RWPE2 (cell line): ENCODE data around the gene CCDC24.

Experiments used
- ATAC-seq: fragments of 200-7000 bp; cut with Tn5 transposase; 3 replicates; pipeline ENCODE4 v1.9.1; 2021; ENCODE audit warnings: low read depth
- DNase-seq: peaks from one replicate; pipeline ENCODE4 v3.0.0-alpha.2; 2020; ENCODE audit warnings: low spot score
- H3K27ac ChIP-seq: fragments of 450-650 bp; 2 replicates; pipeline ENCODE4 v1.5.1; 2017; ENCODE audit warnings: mild to moderate bottlenecking; ENCODE audit not compliant: poor library complexity, severe bottlenecking
- H3K27me3 ChIP-seq: fragments of 250-450 bp; sonication (Bioruptor Pico); 2 replicates; pipeline ENCODE4 v1.5.1; 2021; ENCODE audit warnings: mild to moderate bottlenecking, moderate library complexity; ENCODE audit not compliant: insufficient read depth, poor library complexity, severe bottlenecking
- H3K36me3 ChIP-seq: fragments of 250-450 bp; sonication (Bioruptor Pico); 2 replicates; pipeline ENCODE4 v1.5.1; 2020; ENCODE audit warnings: low read depth, mild to moderate bottlenecking, moderate library complexity
- H3K4me1 ChIP-seq: fragments of 250-450 bp; sonication (Bioruptor Pico); 2 replicates; pipeline ENCODE4 v1.5.1; 2021; ENCODE audit warnings: mild to moderate bottlenecking, moderate library complexity; ENCODE audit not compliant: insufficient read depth, poor library complexity, severe bottlenecking
- H3K4me3 ChIP-seq: fragments of 250-450 bp; sonication (Bioruptor Pico); 2 replicates; pipeline ENCODE4 v1.5.1; 2021; ENCODE audit warnings: mild to moderate bottlenecking, moderate library complexity; ENCODE audit not compliant: severe bottlenecking
- H3K9me3 ChIP-seq: fragments of 250-450 bp; sonication (Bioruptor Pico); 2 replicates; pipeline ENCODE4 v1.5.1; 2021; ENCODE audit warnings: mild to moderate bottlenecking, moderate library complexity; ENCODE audit not compliant: severe bottlenecking
- TF ChIP-seq, protein P1 (sequence below): fragments of 450-650 bp; IDR thresholded peaks from one replicate; pipeline ENCODE4 v1.5.1; 2017; ENCODE audit warnings: mild to moderate bottlenecking, moderate library complexity; ENCODE audit not compliant: poor library complexity, severe bottlenecking

CCDC24 gene

DNA sequence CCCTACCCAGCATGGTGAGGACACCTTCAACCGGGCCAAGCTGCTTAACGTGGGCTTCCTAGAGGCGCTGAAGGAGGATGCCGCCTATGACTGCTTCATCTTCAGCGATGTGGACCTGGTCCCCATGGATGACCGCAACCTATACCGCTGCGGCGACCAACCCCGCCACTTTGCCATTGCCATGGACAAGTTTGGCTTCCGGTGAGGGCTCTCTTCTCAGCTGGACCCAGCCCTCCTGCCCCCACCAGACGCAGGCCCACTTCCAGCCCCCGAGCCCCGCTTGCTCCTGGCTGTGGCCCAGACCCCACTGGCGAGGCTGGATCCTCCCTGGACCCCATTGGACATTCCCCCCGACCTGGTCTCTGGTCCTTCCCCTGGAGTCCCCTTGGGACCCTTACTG, 6.5 kb upstream of the CCDC24 start:
- H3K9me3 ChIP-seq: no peaks in the 10 kb centered on the region
- DNase-seq (no peak), ATAC-seq (no peak)
- H3K27ac ChIP-seq: no peak overlapping the region
- no peaks in the 10 kb centered on the region for H3K27me3 ChIP-seq
- peaks cover 10% of the 10 kb centered on the region for H3K4me1 ChIP-seq
- H3K36me3 ChIP-seq: peaks cover 46% of the 10 kb centered on the region
- no peak overlapping the region for H3K4me3 ChIP-seq
- TF ChIP-seq, protein P1, sequence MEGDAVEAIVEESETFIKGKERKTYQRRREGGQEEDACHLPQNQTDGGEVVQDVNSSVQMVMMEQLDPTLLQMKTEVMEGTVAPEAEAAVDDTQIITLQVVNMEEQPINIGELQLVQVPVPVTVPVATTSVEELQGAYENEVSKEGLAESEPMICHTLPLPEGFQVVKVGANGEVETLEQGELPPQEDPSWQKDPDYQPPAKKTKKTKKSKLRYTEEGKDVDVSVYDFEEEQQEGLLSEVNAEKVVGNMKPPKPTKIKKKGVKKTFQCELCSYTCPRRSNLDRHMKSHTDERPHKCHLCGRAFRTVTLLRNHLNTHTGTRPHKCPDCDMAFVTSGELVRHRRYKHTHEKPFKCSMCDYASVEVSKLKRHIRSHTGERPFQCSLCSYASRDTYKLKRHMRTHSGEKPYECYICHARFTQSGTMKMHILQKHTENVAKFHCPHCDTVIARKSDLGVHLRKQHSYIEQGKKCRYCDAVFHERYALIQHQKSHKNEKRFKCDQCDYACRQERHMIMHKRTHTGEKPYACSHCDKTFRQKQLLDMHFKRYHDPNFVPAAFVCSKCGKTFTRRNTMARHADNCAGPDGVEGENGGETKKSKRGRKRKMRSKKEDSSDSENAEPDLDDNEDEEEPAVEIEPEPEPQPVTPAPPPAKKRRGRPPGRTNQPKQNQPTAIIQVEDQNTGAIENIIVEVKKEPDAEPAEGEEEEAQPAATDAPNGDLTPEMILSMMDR: no peak

DNA sequence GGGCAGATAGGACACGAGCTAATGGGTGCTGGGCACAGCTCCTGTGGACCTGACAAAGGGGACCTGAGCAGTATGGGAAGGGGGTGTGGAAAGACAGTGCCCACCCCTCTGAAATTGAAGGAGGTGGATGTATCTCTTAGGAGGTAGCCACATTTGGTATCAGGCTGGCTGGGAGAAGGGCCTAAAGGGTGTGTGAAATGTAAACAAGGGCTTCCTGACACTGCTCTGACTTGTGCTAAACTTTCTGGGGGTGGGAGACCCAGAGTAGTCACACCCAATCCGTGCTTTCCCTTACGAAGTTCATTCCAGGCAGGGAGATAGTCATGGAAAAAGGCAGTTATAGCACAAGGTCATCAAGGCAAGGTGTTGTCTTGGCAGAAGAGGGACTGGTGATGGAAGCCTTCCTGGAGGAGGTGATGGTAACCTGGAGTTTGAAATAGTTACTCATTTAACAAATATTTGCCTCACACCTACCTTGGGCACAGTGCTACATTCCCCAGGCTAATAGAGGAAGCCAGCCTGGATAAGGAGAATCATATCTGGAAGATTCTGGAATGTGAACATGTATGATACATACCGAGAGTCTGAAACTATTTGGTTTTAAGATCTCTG, 5.3 kb upstream of the CCDC24 start:
- peak; percentile 20; the same call in 1 of the 3 replicates for ATAC-seq

DNA sequence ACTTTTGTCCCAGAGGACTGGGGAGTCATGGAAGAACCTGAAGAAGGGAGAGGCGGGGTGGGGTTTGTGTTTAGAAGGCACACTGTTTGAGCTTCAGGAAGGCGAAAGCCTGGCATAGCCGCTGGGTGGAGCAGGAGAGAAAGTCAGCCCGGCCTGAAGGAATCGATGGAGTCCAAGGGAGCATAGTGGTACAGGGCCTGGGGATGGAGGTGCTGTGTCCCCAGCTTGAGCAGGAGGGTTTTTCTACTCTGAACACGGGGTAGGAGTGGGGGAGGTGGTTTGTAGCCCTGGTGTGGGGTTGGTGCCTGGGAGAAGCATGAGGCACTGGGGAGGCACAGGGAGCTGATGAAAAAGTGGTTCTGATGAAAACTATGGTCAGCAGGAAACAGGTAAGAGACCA, 4.7 kb upstream of the CCDC24 start:
- H3K36me3 ChIP-seq: peaks cover 40% of the 10 kb centered on the region
- H3K4me1 ChIP-seq: no peaks in the 10 kb centered on the region
- H3K27me3 ChIP-seq: no peaks in the 10 kb centered on the region
- ATAC-seq: no peak
- H3K9me3 ChIP-seq: no peaks in the 10 kb centered on the region
- peak overlapping the region; percentile 2 for H3K27ac ChIP-seq
- H3K4me3 ChIP-seq: no peak overlapping the region
- TF ChIP-seq, protein P1: no peak
- no peak for DNase-seq

More for the DNA sequence above, 5.3 kb upstream of the CCDC24 start:
- peaks cover 46% of the 10 kb centered on the region for H3K36me3 ChIP-seq
- TF ChIP-seq, protein P1: no peak
- H3K27me3 ChIP-seq: no peaks in the 10 kb centered on the region
- no peak overlapping the region for H3K4me3 ChIP-seq
- peaks cover 5% of the 10 kb centered on the region for H3K4me1 ChIP-seq
- DNase-seq: no peak
- H3K9me3 ChIP-seq: no peaks in the 10 kb centered on the region
- no peak overlapping the region for H3K27ac ChIP-seq

DNA sequence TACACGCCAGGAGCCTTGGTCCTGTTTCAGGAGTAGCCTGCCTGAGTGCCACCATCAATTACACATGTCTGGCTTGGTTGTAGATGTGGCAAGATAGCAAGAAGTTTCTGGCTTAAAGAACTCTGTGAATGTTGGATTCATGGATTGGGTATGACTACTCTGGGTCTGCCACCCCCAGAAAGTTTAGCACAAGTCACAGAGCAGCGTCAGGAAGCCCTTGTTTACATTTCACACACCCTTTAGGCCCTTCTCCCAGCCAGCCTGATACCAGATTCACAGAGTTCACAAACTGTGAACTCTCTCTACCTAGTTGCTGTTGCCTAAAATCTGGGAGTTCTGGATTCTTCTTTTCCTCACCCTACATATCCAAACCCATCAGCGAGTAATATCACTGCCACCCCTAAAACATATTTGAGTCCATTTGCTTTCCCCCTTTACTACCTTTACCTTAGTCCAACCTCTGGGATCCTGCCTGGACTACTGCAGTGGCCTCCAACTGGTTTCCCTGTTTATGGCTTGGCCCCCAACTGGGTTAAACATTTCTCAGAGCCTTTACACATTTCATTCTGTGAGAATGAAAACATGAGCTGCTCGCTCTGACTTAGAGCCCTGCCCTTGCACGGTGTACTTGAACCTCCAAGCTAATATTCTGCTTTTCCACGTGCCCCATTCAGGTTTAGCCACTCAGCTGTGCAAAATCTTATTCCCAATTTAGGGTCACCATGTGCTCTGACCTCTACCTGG, 4.1 kb upstream of the CCDC24 start:
- H3K4me1 ChIP-seq: no peaks in the 10 kb centered on the region

More for the DNA sequence above, 4.1 kb upstream of the CCDC24 start:
- Histone ChIP-seq H3K36me3 (peaks cover 33% of the 10 kb centered on the region), H3K27me3 (no peaks in the 10 kb centered on the region), H3K9me3 (no peaks in the 10 kb centered on the region), H3K4me3 (no peak overlapping the region), H3K27ac (peak overlapping the region; percentile 2)
- DNase-seq (no peak), ATAC-seq (no peak)
- TF ChIP-seq, protein P1: no peak
